Adrenal gland (tissue), 12 donors: ENCODE results near the gene FAM241A. TPM values are rescaled to one million over a fixed set of nuclear protein-coding genes. Genes with fewer than 3 reads are reported as not detected.
"Not testable (repeated sequence)": the region's sequence is repeated elsewhere in the genome, so short reads cannot be mapped to it uniquely, and the experiment has no call there.

Source experiments
- DNase-seq, 7 donors: peaks; one replicate each; pipeline ENCODE4 v3.0.0-alpha.2; 2019 to 2020
- H3K27ac ChIP-seq, 5 donors: fragments of 200-600 bp; sonication (generic) in 4 of 5; 1 replicate in 3 of 5; 2 replicates in 2 of 5; pipeline versions ENCODE4 v1.5.1 to v1.8.0; 2016 to 2020; ENCODE audit warnings: mild to moderate bottlenecking in 1 of 5
- H3K27me3 ChIP-seq: fragments of 200-600 bp; 2 replicates; pipeline ENCODE4 v1.8.0; 2021
- H3K36me3 ChIP-seq, 2 donors: fragments of 200-600 bp; replicated peaks in 1 of 2; 1 replicate in 1 of 2; 2 replicates in 1 of 2; pipeline versions ENCODE4 v1.5.1 to v1.8.0; 2018 to 2022
- H3K4me1 ChIP-seq, 2 donors: fragments of 200-600 bp; replicated peaks in 1 of 2; 1 replicate in 1 of 2; 2 replicates in 1 of 2; pipeline versions ENCODE4 v1.5.1 to v1.8.0; 2018 to 2021
- H3K4me3 ChIP-seq, 4 donors: fragments of 200-600 bp; sonication (generic) in 3 of 4; one replicate each; pipeline ENCODE4 v1.5.1; 2016 to 2018
- H3K9me3 ChIP-seq, 3 donors: fragments of 200-600 bp; sonication (generic) in 1 of 3; replicated peaks in 1 of 3; 1 replicate in 2 of 3; 2 replicates in 1 of 3; pipeline versions ENCODE4 v1.5.1 to v1.8.0; 2016 to 2021
- CTCF ChIP-seq, 6 experiments: fragments of 450-650 bp in 4 of 6; fragments of 200-600 bp in 2 of 6; sonication (generic) in 1 of 6; IDR thresholded peaks; 1 replicate in 5 of 6; 2 replicates in 1 of 6; pipeline versions ENCODE4 v1.5.1 to v1.8.0; 2016 to 2021; ENCODE audit warnings: antibody characterized with exemption in 6 of 6, mild to moderate bottlenecking in 2 of 6, moderate library complexity in 1 of 6
- POLR2A ChIP-seq, 2 donors: fragments of 450-650 bp; IDR thresholded peaks; one replicate each; pipeline ENCODE4 v1.6.1; 2017; ENCODE audit warnings: antibody characterized with exemption in 2 of 2, mild to moderate bottlenecking in 2 of 2, moderate library complexity in 1 of 2
- WGBS, 4 donors: extraction: QIAGEN DNeasy Blood & Tissue Kit in 2 of 4; methylation state at CpG; one replicate each; pipeline versions ENCODE4 v1.1.5 to v1.1.7; 2013 to 2017; 5-methylcytosine and 5-hydroxymethylcytosine counted together
- intact Hi-C, 2 donors: fragments of 100-400 bp; cut with DNase I; formaldehyde crosslinking; loops; one replicate each; pipeline versions ENCODE4 v1.14.1 to v1.15.0; 2022 to 2023
- polyA plus RNA-seq, 3 donors: library from polyadenylated mRNA; stranded (reverse); fragments of 200-250 nt in 2 of 3; fragments of 350-450 nt in 1 of 3; fragmentation: Illumina TruSeq in 1 of 3; extraction: RNeasy Lipid Tissue Mini Kit (QIAGEN cat#74804) in 1 of 3; gene quantifications; one replicate each; pipeline ENCODE4 v1.2.3, GENCODE V29; 2013 to 2014
- total RNA-seq, 9 donors: library from RNA; depleted of rRNA in 4 of 9; stranded (reverse); fragments of >200 nt in 4 of 9; fragments of 120-200 nt in 1 of 9; fragmentation: NEBNext Ultra II Directional in 1 of 9; extraction: Animal tissue kit (Norgen Biotek cat#: 25700) in 1 of 9; gene quantifications; one replicate each; pipeline versions ENCODE4 v1.1.0 to v1.2.4, GENCODE V29; 2013 to 2023
- donor health status: healthy with polysubstance abuse.
- donor health status: Bipolar disorder and iron deficiency.
- donor health status: DM: yes; HTN: yes; CAD: no.
- donor health status: DM: no; HTN: no; CAD: no.
- donor health status: DM: no; HTN: no; CAD: no.
- donor health status: DM: yes; HTN: yes; CAD: no.

The FAM241A gene
- total and polyA plus RNA-seq, 12 donors: 0.55 to 4.6 (median 2.8) TPM

GRCh38 chr4:112168719-112169500, 23.7 kb downstream of the FAM241A start:
- no peak overlapping the region for H3K27ac ChIP-seq
- intact Hi-C loops: no loop called here
- no peaks in the 10 kb centered on the region for H3K9me3 ChIP-seq
- no peaks in the 10 kb centered on the region for H3K27me3 ChIP-seq
- no peak for DNase-seq
- peaks cover 0 to 8% of the 10 kb centered on the region in 2 donors for H3K4me1 ChIP-seq
- 82 to 85% (median 84%) methylated on average over 13 of the region's 13 CpGs for WGBS, 4 donors
- no peak overlapping the region for H3K4me3 ChIP-seq
- TF ChIP-seq POLR2A (IDR thresholded peaks at IDR 0.05) (no peak), CTCF (IDR thresholded peaks at IDR 0.05) (no peak)
- H3K36me3 ChIP-seq: no peaks in the 10 kb centered on the region

GRCh38 chr4:112170451-112170993, 25.3 kb downstream of the FAM241A start:
- Histone ChIP-seq H3K4me1 (peaks cover 0 to 8% of the 10 kb centered on the region in 2 donors), H3K27me3 (no peaks in the 10 kb centered on the region), H3K27ac (no peak overlapping the region), H3K9me3 (no peaks in the 10 kb centered on the region), H3K4me3 (no peak overlapping the region), H3K36me3 (no peaks in the 10 kb centered on the region)
- 64 to 78% (median 71%) methylated on average over 3 of the region's 3 CpGs for WGBS, 4 donors
- intact Hi-C loops: no loop called here
- DNase-seq: peak in 1 of 7 donors; percentile 24
- TF ChIP-seq POLR2A (IDR thresholded peaks at IDR 0.05) (no peak), CTCF (IDR thresholded peaks at IDR 0.05) (no peak)

- WGBS, 4 donors: 93 to 95% (median 94%) methylated on average over 16 of the region's 16 CpGs
- H3K4me3 ChIP-seq, H3K36me3 ChIP-seq, DNase-seq, intact Hi-C loops, H3K4me1 ChIP-seq, H3K27ac ChIP-seq, H3K9me3 ChIP-seq, H3K27me3 ChIP-seq: not testable (repeated sequence)
Measured at GRCh38 chr4:112171051-112171763, 26.0 kb downstream of the FAM241A start.

GRCh38 chr4:112172180-112172579, 26.9 kb downstream of the FAM241A start:
- no peak for DNase-seq
- no peak for TF ChIP-seq CTCF (IDR thresholded peaks at IDR 0.05)
- no peak for TF ChIP-seq POLR2A (IDR thresholded peaks at IDR 0.05)
- Histone ChIP-seq H3K27ac (no peak overlapping the region), H3K36me3 (no peaks in the 10 kb centered on the region), H3K9me3 (no peaks in the 10 kb centered on the region), H3K4me1 (peaks cover 0 to 8% of the 10 kb centered on the region in 2 donors), H3K4me3 (no peak overlapping the region), H3K27me3 (no peaks in the 10 kb centered on the region)
- intact Hi-C loops: no loop called here
- 77 to 97% (median 86%) methylated on average over 1 of the region's 1 CpG for WGBS, 4 donors
